Measurements from ENCODE around the gene GNAS.
A peak's percentile ranks its signal among the peaks of the same experiment; 100 is the strongest.

GNAS gene

DNA sequence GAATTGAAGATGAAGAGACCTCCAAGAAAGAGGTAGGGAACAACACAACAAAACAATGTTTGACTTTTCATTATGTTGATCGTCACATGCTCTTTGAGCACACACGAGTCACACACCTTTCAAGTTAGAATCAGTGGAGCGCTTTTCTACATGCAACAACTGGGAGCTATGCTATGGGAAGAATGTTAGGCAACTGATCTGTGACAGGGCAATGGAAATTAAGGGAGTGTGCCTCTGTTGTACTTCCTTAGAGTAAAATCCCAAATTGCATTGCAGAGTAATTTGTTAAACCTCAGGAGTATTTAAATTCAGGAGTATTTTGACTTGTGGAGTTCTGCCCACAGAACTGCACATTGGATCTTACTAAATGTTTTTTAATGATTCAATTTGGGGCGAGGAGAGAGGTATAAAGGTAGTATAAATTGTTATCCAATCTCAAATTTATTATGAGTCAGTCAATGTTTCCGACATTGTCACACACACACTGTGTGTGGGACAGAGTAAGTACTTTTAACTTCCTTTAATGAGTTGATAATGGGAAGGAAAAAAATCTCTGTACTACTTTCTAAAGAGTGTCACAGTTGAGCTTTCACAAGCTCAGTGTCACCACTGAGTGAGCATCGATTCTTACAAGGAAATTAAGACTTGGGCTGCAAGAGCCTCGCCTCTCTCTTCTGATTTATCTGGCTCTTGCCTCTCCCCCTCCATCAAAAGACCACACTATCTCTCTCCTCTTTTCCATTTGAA, 10.7 kb downstream of the GNAS start:
- TF ChIP-seq, protein P1, sequence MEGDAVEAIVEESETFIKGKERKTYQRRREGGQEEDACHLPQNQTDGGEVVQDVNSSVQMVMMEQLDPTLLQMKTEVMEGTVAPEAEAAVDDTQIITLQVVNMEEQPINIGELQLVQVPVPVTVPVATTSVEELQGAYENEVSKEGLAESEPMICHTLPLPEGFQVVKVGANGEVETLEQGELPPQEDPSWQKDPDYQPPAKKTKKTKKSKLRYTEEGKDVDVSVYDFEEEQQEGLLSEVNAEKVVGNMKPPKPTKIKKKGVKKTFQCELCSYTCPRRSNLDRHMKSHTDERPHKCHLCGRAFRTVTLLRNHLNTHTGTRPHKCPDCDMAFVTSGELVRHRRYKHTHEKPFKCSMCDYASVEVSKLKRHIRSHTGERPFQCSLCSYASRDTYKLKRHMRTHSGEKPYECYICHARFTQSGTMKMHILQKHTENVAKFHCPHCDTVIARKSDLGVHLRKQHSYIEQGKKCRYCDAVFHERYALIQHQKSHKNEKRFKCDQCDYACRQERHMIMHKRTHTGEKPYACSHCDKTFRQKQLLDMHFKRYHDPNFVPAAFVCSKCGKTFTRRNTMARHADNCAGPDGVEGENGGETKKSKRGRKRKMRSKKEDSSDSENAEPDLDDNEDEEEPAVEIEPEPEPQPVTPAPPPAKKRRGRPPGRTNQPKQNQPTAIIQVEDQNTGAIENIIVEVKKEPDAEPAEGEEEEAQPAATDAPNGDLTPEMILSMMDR (IDR thresholded peaks at IDR 0.05; ENCODE audit: low read depth, low read length, missing control alignments), result no peak

DNA sequence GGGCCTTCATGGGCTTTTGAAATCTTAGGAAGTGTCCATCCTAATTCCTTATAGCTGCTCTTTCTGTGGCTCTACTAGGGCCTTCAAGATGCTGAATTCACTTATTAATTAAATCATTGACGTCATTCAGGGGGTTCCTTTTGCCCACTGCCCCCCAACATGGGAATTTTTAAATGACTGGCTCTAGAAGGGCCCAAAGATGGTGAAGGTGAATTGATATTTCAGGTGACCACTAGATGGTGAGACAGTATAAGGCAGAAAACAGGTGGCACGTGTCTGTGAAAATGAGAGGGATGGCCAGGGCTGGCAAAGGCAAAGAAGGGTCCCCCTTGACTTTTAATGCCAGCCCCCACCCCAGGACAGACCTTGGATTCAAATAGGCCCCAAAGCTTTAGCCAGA, 11.8 kb downstream of the GNAS start:
- no peaks in the 10 kb centered on the region for H3K36me3 ChIP-seq (replicated peaks)
- TF ChIP-seq, protein P1 (IDR thresholded peaks at IDR 0.05; ENCODE audit: low read depth, low read length, missing control alignments), result peak; percentile 10
- no peak for DNase-seq
- no peaks in the 10 kb centered on the region for H3K27me3 ChIP-seq (replicated peaks)
- H3K4me3 ChIP-seq (ENCODE audit: low read depth, low read length), result no peak overlapping the region
- in situ Hi-C loops (cut with HindIII; ENCODE audit: low pct_ligation_motif_present, low sequenced_read_pairs), result loop anchor here (25.0 kb wide), 1 partner anchor 348 kb away; no protein-coding TSS in a partner anchor
- no peak overlapping the region for H3K27ac ChIP-seq

More for the DNA sequence above, 10.7 kb downstream of the GNAS start:
- Histone ChIP-seq H3K27ac (no peak overlapping the region), H3K4me3 (ENCODE audit: low read depth, low read length) (no peak overlapping the region), H3K27me3 (replicated peaks) (peaks cover 4% of the 10 kb centered on the region), H3K36me3 (replicated peaks) (no peaks in the 10 kb centered on the region)
- in situ Hi-C loops (cut with HindIII; ENCODE audit: low pct_ligation_motif_present, low sequenced_read_pairs), result loop anchor here (25.0 kb wide), 1 partner anchor 349 kb away; no protein-coding TSS in a partner anchor
- DNase-seq, result no peak

DNA sequence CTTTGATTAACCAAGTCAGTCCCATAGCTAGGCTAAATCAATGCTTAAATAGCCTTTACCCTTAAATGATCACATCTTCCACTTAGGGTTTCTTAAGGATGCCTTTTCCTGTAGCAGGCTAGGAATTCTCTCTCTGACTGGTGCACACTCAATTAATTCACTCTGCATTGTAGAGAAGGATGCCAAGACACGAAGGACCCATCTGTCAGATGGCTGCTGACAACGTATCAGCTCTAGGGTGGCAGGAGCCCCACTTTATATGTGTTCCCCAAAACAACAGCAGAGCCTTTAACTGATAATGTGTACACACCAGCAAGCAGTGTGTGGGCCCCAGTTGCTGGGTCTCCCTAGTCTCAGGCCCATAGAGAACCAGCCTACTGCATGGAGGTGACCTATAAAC, 13.3 kb downstream of the GNAS start:
- H3K36me3 ChIP-seq (replicated peaks), result no peaks in the 10 kb centered on the region
- in situ Hi-C loops (cut with HindIII; ENCODE audit: low pct_ligation_motif_present, low sequenced_read_pairs), result loop anchor here (25.0 kb wide), 1 partner anchor 346 kb away; no protein-coding TSS in a partner anchor
- DNase-seq, result no peak
- H3K27ac ChIP-seq, result no peak overlapping the region
- H3K4me3 ChIP-seq (ENCODE audit: low read depth, low read length), result no peak overlapping the region
- H3K27me3 ChIP-seq (replicated peaks), result no peaks in the 10 kb centered on the region
- TF ChIP-seq, protein P1 (IDR thresholded peaks at IDR 0.05; ENCODE audit: low read depth, low read length, missing control alignments), result no peak

DNA sequence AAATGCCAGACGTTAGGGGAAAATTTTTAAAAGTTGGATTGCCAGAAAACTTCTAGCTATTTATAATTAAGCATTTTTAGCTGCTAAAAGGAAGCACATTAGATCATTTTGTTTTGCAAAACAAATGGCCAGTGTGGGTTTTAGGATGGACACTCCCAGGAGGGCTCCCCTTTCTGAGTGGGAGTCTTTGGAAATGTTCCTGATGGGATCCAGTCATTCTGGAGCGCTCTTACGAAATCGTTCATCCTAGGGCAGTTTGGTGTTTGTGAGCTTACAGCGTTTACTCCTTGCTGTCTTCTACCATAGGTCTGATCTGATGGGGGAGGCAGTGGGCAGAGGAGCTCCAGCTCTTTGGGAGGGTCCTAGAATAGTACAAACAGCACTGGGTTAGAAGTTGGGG, 14.7 kb downstream of the GNAS start:
- no peak overlapping the region for H3K27ac ChIP-seq
- H3K4me3 ChIP-seq (ENCODE audit: low read depth, low read length), result no peak overlapping the region
- in situ Hi-C loops (cut with HindIII; ENCODE audit: low pct_ligation_motif_present, low sequenced_read_pairs), result loop anchor here (25.0 kb wide), 1 partner anchor 345 kb away; no protein-coding TSS in a partner anchor
- TF ChIP-seq, protein P1 (IDR thresholded peaks at IDR 0.05; ENCODE audit: low read depth, low read length, missing control alignments), result no peak
- no peaks in the 10 kb centered on the region for H3K27me3 ChIP-seq (replicated peaks)
- DNase-seq, result no peak
- H3K36me3 ChIP-seq (replicated peaks), result no peaks in the 10 kb centered on the region

DNA sequence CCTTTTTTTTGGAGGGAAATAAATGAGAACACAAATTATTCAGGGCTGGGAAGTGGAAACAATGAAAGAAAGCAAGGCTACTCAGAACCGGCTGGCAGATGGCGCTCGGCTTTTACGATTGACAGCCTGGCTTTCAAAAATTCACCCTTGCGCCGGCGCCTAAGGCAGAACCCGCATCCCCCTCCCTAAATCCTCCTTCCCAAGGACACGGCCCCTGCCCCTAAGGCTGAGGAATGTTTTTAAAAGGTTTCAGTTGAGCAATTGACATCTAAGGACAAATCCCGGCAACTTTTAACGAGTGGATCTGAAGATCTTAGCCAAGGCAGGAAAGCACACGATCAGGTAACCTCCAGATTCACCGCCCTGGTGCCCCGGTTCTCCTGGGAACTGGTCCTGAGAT, 16.3 kb downstream of the GNAS start:
- H3K27ac ChIP-seq, result no peak overlapping the region
- H3K4me3 ChIP-seq (ENCODE audit: low read depth, low read length), result no peak overlapping the region
- H3K36me3 ChIP-seq (replicated peaks), result no peaks in the 10 kb centered on the region
- H3K27me3 ChIP-seq (replicated peaks), result no peaks in the 10 kb centered on the region
- DNase-seq, result no peak
- TF ChIP-seq, protein P1 (IDR thresholded peaks at IDR 0.05; ENCODE audit: low read depth, low read length, missing control alignments), result peak; percentile 63
- in situ Hi-C loops (cut with HindIII; ENCODE audit: low pct_ligation_motif_present, low sequenced_read_pairs), result loop anchor here (25.0 kb wide), 1 partner anchor 344 kb away; no protein-coding TSS in a partner anchor

Measured in brain microvascular endothelial cell (primary cell).